NCI-H2081 treated with DMSO at 0.1 percent for 48 hours (cell line): ENCODE measurements around the gene PRKCZ.
A peak's percentile ranks its signal among the peaks of the same experiment; 100 is the strongest.

Experiments
- DNase-seq: peaks from one replicate; lab custom pipeline; 2025; lab: John Stamatoyannopoulos, UW

PRKCZ gene

GRCh38 chr1:2179283-2180013 lies 129.2 kb downstream of the PRKCZ start:
- no peak for DNase-seq

- no peak for DNase-seq
These were observed 130.4 kb downstream of the PRKCZ start for GRCh38 chr1:2180297-2181245.

GRCh38 chr1:2181271-2181670 lies 131.1 kb downstream of the PRKCZ start:
- no peak for DNase-seq

GRCh38 chr1:2181752-2182151 lies 131.5 kb downstream of the PRKCZ start:
- no peak for DNase-seq

- no peak for DNase-seq
These were observed 132.2 kb downstream of the PRKCZ start for GRCh38 chr1:2182376-2182775.

GRCh38 chr1:2183937-2184334 lies 133.7 kb downstream of the PRKCZ start:
- no peak for DNase-seq

- DNase-seq = no peak
These were observed 134.3 kb downstream of the PRKCZ start for GRCh38 chr1:2184531-2184930.

GRCh38 chr1:2184934-2185333 lies 134.7 kb downstream of the PRKCZ start:
- DNase-seq = no peak

GRCh38 chr1:2185880-2186855 lies 136.0 kb downstream of the PRKCZ start:
- no peak for DNase-seq

GRCh38 chr1:2186901-2187300 lies 136.7 kb downstream of the PRKCZ start:
- DNase-seq = no peak

GRCh38 chr1:2187619-2188018 lies 137.4 kb downstream of the PRKCZ start:
- no peak for DNase-seq

- DNase-seq = no peak
These were observed 138.1 kb downstream of the PRKCZ start for GRCh38 chr1:2188336-2188735.

- DNase-seq = peak; percentile 71
These were observed 139.5 kb downstream of the PRKCZ start for GRCh38 chr1:2189459-2190425.

- DNase-seq = no peak
These were observed 140.3 kb downstream of the PRKCZ start for GRCh38 chr1:2190491-2190976.

GRCh38 chr1:2192031-2192995 lies 142.1 kb downstream of the PRKCZ start:
- no peak for DNase-seq

GRCh38 chr1:2193514-2194281 lies 143.5 kb downstream of the PRKCZ start:
- no peak for DNase-seq

GRCh38 chr1:2194319-2194897 lies 144.2 kb downstream of the PRKCZ start, which contains the start of gene FAAP20:
TSS of gene FAAP20 (minus strand) at chr1:2194772. CDS start at chr1:2194749, 23 bp downstream.
- no peak for DNase-seq
